ENCODE data around the gene RNF212.

DNA sequence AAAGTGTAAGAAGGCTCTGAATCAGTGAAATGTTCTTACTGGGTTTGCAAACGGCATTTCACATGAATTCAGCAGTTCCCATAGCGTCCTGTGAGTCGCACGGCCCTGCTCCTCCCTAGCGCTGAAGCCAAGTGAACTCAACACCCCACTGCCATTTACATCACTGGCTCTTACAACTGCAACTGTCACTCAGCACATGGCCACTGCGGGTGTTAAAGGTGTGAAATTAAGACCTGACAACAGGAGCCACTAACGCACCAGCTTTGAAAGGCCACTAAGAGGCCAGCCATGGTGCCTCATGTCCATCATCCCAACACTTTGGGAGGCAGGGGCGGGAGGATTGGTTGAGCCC is 31.7 kb downstream of the RNF212 start:
- TF ChIP-seq CTCF (IDR thresholded peaks at IDR 0.05) (no peak), POLR2A (IDR thresholded peaks at IDR 0.05) (no peak)
